ENCODE data around the gene CACNA1S. TPM values are rescaled to one million over a fixed set of nuclear protein-coding genes. Genes with fewer than 3 reads are reported as not detected.

Gene CACNA1S
- polyA plus RNA-seq, 1 donor: 56.1 TPM

GRCh38 chr1:201140235-201140940 is 28.2 kb upstream of the CACNA1S start:
- no peak for DNase-seq (ENCODE audit: low read depth)

GRCh38 chr1:201139756-201140155 is 27.5 kb upstream of the CACNA1S start:
- DNase-seq (ENCODE audit: low read depth): no peak

GRCh38 chr1:201139306-201139705 is 27.1 kb upstream of the CACNA1S start:
- no peak for DNase-seq (ENCODE audit: low read depth)

GRCh38 chr1:201138311-201138840 is 26.1 kb upstream of the CACNA1S start:
- DNase-seq (ENCODE audit: low read depth): no peak

- no peak for DNase-seq (ENCODE audit: low read depth)
Measured at GRCh38 chr1:201137579-201138310, 25.5 kb upstream of the CACNA1S start.

- DNase-seq (ENCODE audit: low read depth): no peak
Measured at GRCh38 chr1:201137024-201137392, 24.8 kb upstream of the CACNA1S start.

- no peak for DNase-seq (ENCODE audit: low read depth)
Measured at GRCh38 chr1:201136355-201137023, 24.3 kb upstream of the CACNA1S start.

- no peak for DNase-seq (ENCODE audit: low read depth)
Measured at GRCh38 chr1:201134405-201134804, 22.2 kb upstream of the CACNA1S start.

GRCh38 chr1:201131398-201131797 is 19.2 kb upstream of the CACNA1S start:
- no peak for DNase-seq (ENCODE audit: low read depth)

- DNase-seq (ENCODE audit: low read depth): no peak
Measured at GRCh38 chr1:201128962-201129361, 16.7 kb upstream of the CACNA1S start.

GRCh38 chr1:201128476-201128875 is 16.2 kb upstream of the CACNA1S start:
- DNase-seq (ENCODE audit: low read depth): no peak

- no peak for DNase-seq (ENCODE audit: low read depth)
Measured at GRCh38 chr1:201127755-201128455, 15.7 kb upstream of the CACNA1S start.

- no peak for DNase-seq (ENCODE audit: low read depth)
Measured at GRCh38 chr1:201126832-201127754, 14.9 kb upstream of the CACNA1S start, which contains the start of gene ASCL5. ASCL5 (minus strand) TSS chr1:201127184; CDS start chr1:201115372, 11,812 bp downstream.

- no peak for DNase-seq (ENCODE audit: low read depth)
Measured at GRCh38 chr1:201126463-201126831, 14.2 kb upstream of the CACNA1S start.

- no peak for DNase-seq (ENCODE audit: low read depth)
Measured at GRCh38 chr1:201125800-201126199, 13.6 kb upstream of the CACNA1S start.

GRCh38 chr1:201125019-201125418 is 12.8 kb upstream of the CACNA1S start:
- no peak for DNase-seq (ENCODE audit: low read depth)

GRCh38 chr1:201123866-201124265 is 11.6 kb upstream of the CACNA1S start:
- no peak for DNase-seq (ENCODE audit: low read depth)

GRCh38 chr1:201122321-201122957 is 10.2 kb upstream of the CACNA1S start:
- DNase-seq (ENCODE audit: low read depth): no peak

GRCh38 chr1:201119206-201120197 is 7.3 kb upstream of the CACNA1S start:
- no peak for DNase-seq (ENCODE audit: low read depth)

Measured in forelimb muscle (tissue), 1 donor.